ENCODE data around the gene SERPINA3. TPM values are rescaled to one million over a fixed set of nuclear protein-coding genes. Genes with fewer than 3 reads are reported as not detected.

The SERPINA3 gene
- total RNA-seq, 1 donor from 2014 or later, result 36.4 TPM

- H3K4me1 ChIP-seq, result no peaks in the 10 kb centered on the region
- DNase-seq (no peak), ATAC-seq (no peak)
- no peaks in the 10 kb centered on the region for H3K9me3 ChIP-seq
- TF ChIP-seq CTCF (IDR thresholded peaks at IDR 0.05), result no peak
- intact Hi-C loops (cut with DNase I), result no loop called here
- no peaks in the 10 kb centered on the region for H3K36me3 ChIP-seq
- H3K4me3 ChIP-seq, result no peak overlapping the region
- H3K27ac ChIP-seq, result no peak overlapping the region
- H3K27me3 ChIP-seq, result no peaks in the 10 kb centered on the region
These were observed 42.2 kb upstream of the SERPINA3 start for GRCh38 chr14:94570002-94570400.

- DNase-seq, result no peak
- Histone ChIP-seq H3K4me1 (no peaks in the 10 kb centered on the region), H3K36me3 (no peaks in the 10 kb centered on the region), H3K27me3 (no peaks in the 10 kb centered on the region), H3K4me3 (no peak overlapping the region), H3K27ac (no peak overlapping the region), H3K9me3 (no peaks in the 10 kb centered on the region)
- no peak for TF ChIP-seq CTCF (IDR thresholded peaks at IDR 0.05)
- intact Hi-C loops (cut with DNase I), result no loop called here
- no peak for ATAC-seq
These were observed 41.8 kb upstream of the SERPINA3 start for GRCh38 chr14:94570440-94570839.

- Histone ChIP-seq H3K9me3 (no peaks in the 10 kb centered on the region), H3K36me3 (no peaks in the 10 kb centered on the region), H3K27me3 (no peaks in the 10 kb centered on the region), H3K4me3 (no peak overlapping the region), H3K27ac (no peak overlapping the region), H3K4me1 (no peaks in the 10 kb centered on the region)
- DNase-seq, result no peak
- intact Hi-C loops (cut with DNase I), result no loop called here
- ATAC-seq, result no peak
- no peak for TF ChIP-seq CTCF (IDR thresholded peaks at IDR 0.05)
These were observed 40.8 kb upstream of the SERPINA3 start for GRCh38 chr14:94571395-94571794.

- intact Hi-C loops (cut with DNase I), result no loop called here
- Histone ChIP-seq H3K27ac (no peak overlapping the region), H3K36me3 (no peaks in the 10 kb centered on the region), H3K4me3 (no peak overlapping the region), H3K27me3 (no peaks in the 10 kb centered on the region), H3K4me1 (no peaks in the 10 kb centered on the region), H3K9me3 (no peaks in the 10 kb centered on the region)
- ATAC-seq, result no peak
- no peak for TF ChIP-seq CTCF (IDR thresholded peaks at IDR 0.05)
- DNase-seq, result no peak
These were observed 40.2 kb upstream of the SERPINA3 start for GRCh38 chr14:94571950-94572349.

GRCh38 chr14:94572637-94573303 is 39.4 kb upstream of the SERPINA3 start:
- no peak for DNase-seq
- ATAC-seq, result no peak
- intact Hi-C loops (cut with DNase I), result no loop called here
- no peak for TF ChIP-seq CTCF (IDR thresholded peaks at IDR 0.05)
- Histone ChIP-seq H3K27ac (no peak overlapping the region), H3K9me3 (no peaks in the 10 kb centered on the region), H3K36me3 (no peaks in the 10 kb centered on the region), H3K4me1 (no peaks in the 10 kb centered on the region), H3K27me3 (no peaks in the 10 kb centered on the region), H3K4me3 (no peak overlapping the region)
